ENCODE data around the gene EHMT1. TPM values are rescaled to one million over a fixed set of nuclear protein-coding genes. Genes with fewer than 3 reads are reported as not detected.
A peak's percentile ranks its signal among the peaks of the same experiment; 100 is the strongest.

Gene EHMT1
- total and polyA plus RNA-seq, 10 of the 15 experiments (the other 5 are each of a cell fraction or from before 2014, with no cell fraction given) = 2.9 to 100 (median 48.1) TPM

GRCh38 chr9:137630126-137630525 lies 11.3 kb downstream of the EHMT1 start:
- WGBS (ENCODE audit: insufficient coverage, insufficient replicate concordance, low lambda C conversion rate, missing lambda C conversion rate) = 100% methylated on average over 1 of the region's 1 CpG
- ATAC-seq (no peak), DNase-seq (ENCODE audit: low read depth, low spot score) (no peak), FAIRE-seq (no peak)
- intact Hi-C loops (cut with micrococcal nuclease; ENCODE audit: unreplicated experiment) = no loop called here
- peak overlapping the region; percentile 59 for H3K4me2 ChIP-seq (ENCODE audit: control insufficient read depth, insufficient read depth)
- H3K79me2 ChIP-seq (ENCODE audit: control insufficient read depth, insufficient read depth, low read length) = peaks cover 88% of the 10 kb centered on the region
- ChIA-PET CTCF (interaction anchor here (1.0 kb wide), 1 partner anchor 95 kb away, joined by 3 read pairs; no protein-coding TSS in a partner anchor), RAD21 (ENCODE audit: unreplicated experiment) (no interaction called here), POLR2A (interaction anchor here (0.6 to 1.5 kb wide), 3 partner anchors 9 to 263 kb away, joined by 3 to 4 read pairs (median 4); no protein-coding TSS in a partner anchor), SMC1A (ENCODE audit: uncharacterized antibody, unreplicated experiment) (no interaction called here)
- 0 out of 2 replicates have a peak overlapping the region, but pooled peaks have one; percentile 29 for H3K4me3 ChIP-seq
- H3K36me3 ChIP-seq (ENCODE audit: control insufficient read depth in 2 of 2, insufficient read depth in 2 of 2, low read length in 1 of 2) = no peaks in the 10 kb centered on the region; a peak in 2 of 4 replicates
- no peak overlapping the region for H2AFZ ChIP-seq (ENCODE audit: control insufficient read depth, low read depth, low read length)
- BruUV-seq (replicated peaks) = no TSS peak
- peaks cover 40% of the 10 kb centered on the region for H3K4me1 ChIP-seq (ENCODE audit: control insufficient read depth, insufficient read depth, low read length)
- H3K27ac ChIP-seq (ENCODE audit: control insufficient read depth, insufficient read depth) = peak overlapping the region; percentile 50
- in situ Hi-C loops (cut with MboI) = no loop called here
- no peaks in the 10 kb centered on the region for H4K20me1 ChIP-seq (ENCODE audit: control insufficient read depth, insufficient read depth)
- peak overlapping the region; percentile 47 for H3K9ac ChIP-seq (ENCODE audit: control insufficient read depth, insufficient read depth, low read length)
- H3K9me3 ChIP-seq (replicated peaks; ENCODE audit: control insufficient read depth, insufficient read depth, low read length) = no peaks in the 10 kb centered on the region; the same call in 2 of the 3 replicates
- H3K27me3 ChIP-seq (replicated peaks in 1 of 2; ENCODE audit: control insufficient read depth in 2 of 2, insufficient read depth in 2 of 2, low read length in 1 of 2) = no peaks in the 10 kb centered on the region
- TF ChIP-seq IRF5 (IDR thresholded peaks at IDR 0.05; ENCODE audit: borderline replicate concordance) (no peak), SIN3A (IDR thresholded peaks at IDR 0.05; ENCODE audit: low read depth, low read length) (no peak), PBX3 (IDR thresholded peaks at IDR 0.05; ENCODE audit: insufficient replicate concordance, low read depth, low read length) (no peak), KDM1A (IDR thresholded peaks at IDR 0.05; ENCODE audit: borderline replicate concordance) (no peak), BACH1 (IDR thresholded peaks at IDR 0.05; ENCODE audit: borderline replicate concordance) (no peak), IKZF1 (conservative IDR thresholded peaks at IDR 0.05) (no peak), BMI1 (IDR thresholded peaks at IDR 0.05; ENCODE audit: borderline replicate concordance) (no peak), RCOR1 (conservative IDR thresholded peaks at IDR 0.05; ENCODE audit: low read depth, low read length) (no peak), STAT1 (conservative IDR thresholded peaks at IDR 0.05) (no peak), ZSCAN29 (IDR thresholded peaks at IDR 0.05) (no peak), JUNB (IDR thresholded peaks at IDR 0.05) (no peak), PAX8 (IDR thresholded peaks at IDR 0.05) (no peak), BHLHE40 (IDR thresholded peaks at IDR 0.05; ENCODE audit: borderline replicate concordance in 1 of 2, low read depth in 2 of 2, low read length in 1 of 2) (no peak), WRNIP1 (IDR thresholded peaks at IDR 0.05; ENCODE audit: borderline replicate concordance, low read depth, low read length) (no peak)
- TF ChIP-seq, protein P1, sequence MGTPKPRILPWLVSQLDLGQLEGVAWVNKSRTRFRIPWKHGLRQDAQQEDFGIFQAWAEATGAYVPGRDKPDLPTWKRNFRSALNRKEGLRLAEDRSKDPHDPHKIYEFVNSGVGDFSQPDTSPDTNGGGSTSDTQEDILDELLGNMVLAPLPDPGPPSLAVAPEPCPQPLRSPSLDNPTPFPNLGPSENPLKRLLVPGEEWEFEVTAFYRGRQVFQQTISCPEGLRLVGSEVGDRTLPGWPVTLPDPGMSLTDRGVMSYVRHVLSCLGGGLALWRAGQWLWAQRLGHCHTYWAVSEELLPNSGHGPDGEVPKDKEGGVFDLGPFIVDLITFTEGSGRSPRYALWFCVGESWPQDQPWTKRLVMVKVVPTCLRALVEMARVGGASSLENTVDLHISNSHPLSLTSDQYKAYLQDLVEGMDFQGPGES (IDR thresholded peaks at IDR 0.05) = no peak
- TF ChIP-seq, protein P2, sequence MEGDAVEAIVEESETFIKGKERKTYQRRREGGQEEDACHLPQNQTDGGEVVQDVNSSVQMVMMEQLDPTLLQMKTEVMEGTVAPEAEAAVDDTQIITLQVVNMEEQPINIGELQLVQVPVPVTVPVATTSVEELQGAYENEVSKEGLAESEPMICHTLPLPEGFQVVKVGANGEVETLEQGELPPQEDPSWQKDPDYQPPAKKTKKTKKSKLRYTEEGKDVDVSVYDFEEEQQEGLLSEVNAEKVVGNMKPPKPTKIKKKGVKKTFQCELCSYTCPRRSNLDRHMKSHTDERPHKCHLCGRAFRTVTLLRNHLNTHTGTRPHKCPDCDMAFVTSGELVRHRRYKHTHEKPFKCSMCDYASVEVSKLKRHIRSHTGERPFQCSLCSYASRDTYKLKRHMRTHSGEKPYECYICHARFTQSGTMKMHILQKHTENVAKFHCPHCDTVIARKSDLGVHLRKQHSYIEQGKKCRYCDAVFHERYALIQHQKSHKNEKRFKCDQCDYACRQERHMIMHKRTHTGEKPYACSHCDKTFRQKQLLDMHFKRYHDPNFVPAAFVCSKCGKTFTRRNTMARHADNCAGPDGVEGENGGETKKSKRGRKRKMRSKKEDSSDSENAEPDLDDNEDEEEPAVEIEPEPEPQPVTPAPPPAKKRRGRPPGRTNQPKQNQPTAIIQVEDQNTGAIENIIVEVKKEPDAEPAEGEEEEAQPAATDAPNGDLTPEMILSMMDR (IDR thresholded peaks at IDR 0.05 in 2 of 3, conservative IDR thresholded peaks at IDR 0.05 in 1 of 3; ENCODE audit: control insufficient read depth in 2 of 3, extremely low read depth in 1 of 3, insufficient read depth in 1 of 3, low read depth in 3 of 3, low read length in 3 of 3) = no peak
- TF ChIP-seq, protein P3, sequence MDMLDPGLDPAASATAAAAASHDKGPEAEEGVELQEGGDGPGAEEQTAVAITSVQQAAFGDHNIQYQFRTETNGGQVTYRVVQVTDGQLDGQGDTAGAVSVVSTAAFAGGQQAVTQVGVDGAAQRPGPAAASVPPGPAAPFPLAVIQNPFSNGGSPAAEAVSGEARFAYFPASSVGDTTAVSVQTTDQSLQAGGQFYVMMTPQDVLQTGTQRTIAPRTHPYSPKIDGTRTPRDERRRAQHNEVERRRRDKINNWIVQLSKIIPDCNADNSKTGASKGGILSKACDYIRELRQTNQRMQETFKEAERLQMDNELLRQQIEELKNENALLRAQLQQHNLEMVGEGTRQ (IDR thresholded peaks at IDR 0.05; ENCODE audit: borderline replicate concordance, low read depth, low read length) = no peak

Data from GM12878 (cell line).